NCI-H1694 treated with DMSO at 0.1 percent for 48 hours (cell line): ENCODE measurements around the gene UBE2A.

ENCODE experiments used
- DNase-seq: peaks from one replicate; lab custom pipeline; 2025; lab: John Stamatoyannopoulos, UW

UBE2A gene

DNA sequence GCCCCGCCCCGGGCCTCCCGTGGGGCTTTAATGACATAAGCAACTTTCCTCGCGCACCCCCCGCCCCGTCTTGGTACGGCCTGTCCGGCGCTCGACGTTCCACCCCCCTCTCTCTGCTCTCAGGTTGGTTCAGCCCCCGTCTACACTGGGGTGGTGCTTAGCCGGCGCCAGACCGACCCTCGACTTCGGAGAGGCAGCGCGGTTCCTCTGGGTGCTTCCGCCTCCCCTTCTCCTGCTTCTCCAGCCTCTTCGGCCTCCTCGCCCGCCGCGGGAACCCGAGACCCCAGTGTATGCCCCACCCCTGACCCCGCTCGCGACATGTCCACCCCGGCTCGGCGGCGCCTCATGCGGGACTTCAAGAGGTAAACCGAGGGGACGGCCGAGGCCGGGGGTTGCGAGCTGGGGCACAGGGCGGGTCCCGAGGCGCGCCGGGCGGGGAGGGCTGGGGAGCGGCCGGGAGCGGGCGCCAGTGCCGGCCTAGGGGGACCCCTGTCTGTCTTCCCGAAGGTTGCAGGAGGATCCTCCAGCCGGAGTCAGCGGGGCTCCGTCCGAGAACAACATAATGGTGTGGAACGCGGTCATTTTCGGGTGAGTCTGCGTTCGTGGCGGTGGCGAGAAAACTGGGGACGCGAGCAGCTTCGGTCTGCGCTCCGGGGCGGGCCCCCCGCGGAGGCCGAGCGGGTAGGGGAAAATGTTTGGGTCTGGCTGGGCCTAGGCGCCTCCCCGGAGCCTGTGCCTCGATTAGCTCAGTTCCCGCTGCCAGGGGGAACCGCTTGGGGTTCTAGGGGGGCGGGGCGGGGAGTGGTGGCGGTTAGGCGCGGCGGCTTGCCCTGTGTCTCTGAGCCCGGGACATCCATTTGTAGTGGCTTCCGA is at the start of gene UBE2A:
Gene UBE2A (plus strand): TSS at position 170 of the 873 bp plus-strand sequence. CDS start 149 bp downstream, at position 319.
- DNase-seq = peak; percentile 72

GRCh38 chrX:119529345-119530276 is 44.8 kb upstream of the UBE2A start:
- no peak for DNase-seq

DNA sequence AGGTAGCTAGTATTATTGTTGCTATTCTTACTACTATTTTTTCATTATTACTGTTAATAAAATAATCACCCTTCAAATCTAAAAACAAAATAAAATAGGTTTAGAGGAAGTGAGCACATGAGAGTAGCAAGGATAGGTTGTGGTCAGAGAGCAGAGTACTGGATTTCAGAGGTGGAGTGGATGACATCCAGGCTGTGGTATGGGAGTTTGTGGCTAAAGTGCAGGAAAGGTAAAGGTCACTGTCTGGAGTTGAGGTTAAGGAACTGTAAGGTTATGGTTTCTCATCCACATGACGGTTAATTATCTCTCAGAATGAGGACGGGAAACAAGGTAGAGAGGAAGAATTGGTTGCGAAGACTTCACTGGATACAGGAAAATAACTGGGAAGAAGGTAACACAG is 36.9 kb upstream of the UBE2A start:
- DNase-seq = no peak

DNA sequence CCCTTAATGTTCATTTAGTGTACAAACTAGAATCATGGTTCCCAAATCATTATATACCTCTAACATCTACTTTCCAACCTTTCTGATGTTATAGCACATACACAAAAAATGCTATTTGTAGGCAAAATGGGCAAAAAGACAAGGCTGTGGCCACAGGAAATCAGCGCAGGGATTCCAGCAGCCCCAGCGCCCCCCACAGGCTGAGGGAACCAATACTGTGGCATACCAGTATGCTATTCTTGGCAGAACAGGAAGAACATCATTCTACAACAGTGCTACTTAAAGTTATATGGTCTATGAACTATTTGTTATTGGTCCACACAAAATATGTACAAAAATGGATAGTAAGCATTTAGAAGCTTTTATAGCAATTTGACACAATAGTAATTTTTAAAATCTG is 34.5 kb upstream of the UBE2A start:
- no peak for DNase-seq

DNA sequence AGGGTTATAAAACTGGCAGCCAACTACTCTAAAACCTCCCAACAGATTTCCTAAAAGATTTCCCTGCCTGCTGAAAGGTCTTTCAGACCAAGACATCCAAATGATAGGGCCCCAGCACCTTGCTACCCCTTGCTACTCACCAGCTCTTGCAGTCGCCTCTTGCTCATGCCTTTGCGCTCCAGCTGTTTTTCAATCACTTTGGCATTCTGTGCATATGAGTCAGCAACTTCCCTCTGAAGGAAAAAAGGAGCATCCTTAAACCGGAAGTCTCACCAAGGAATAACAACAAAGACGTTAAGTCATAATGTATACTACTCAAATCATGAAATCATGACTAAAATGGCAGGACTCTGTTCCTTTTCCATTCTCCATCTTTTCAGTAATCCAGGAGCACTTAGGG is 33.2 kb upstream of the UBE2A start:
- no peak for DNase-seq

DNA sequence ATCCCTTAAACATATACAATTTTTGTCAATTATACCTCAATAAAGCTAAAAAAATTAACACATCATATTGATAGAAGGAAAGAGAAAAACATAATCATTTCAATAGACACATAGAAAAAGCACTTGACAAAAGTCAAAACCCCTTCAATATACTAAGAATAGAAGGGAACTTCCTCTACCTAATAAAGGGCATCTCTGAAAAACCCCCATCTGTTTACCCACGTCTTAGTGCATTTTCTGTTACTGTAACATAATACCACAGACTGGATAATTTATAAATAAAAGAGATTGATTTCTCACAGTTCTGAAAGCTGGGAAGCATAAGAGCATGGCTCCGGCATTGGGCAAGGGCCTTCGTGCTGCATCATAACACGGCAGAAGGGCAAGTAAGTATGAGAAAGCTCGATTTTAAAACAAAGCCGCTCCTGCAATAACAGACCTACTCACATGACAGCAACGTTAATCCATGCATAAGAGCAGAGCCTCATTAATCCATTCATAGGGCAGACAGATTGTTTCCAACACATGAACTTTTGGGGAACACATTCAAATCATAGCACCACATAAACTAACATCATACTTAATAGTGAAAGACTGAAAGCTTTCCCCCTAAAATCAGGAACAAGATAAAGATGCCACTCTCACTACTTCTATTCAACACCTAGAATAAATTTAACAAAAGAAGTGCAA is 24.9 kb upstream of the UBE2A start:
- DNase-seq = no peak

- DNase-seq = no peak
These were observed 21.9 kb upstream of the UBE2A start for GRCh38 chrX:119552508-119552907.

- peak; percentile 85 for DNase-seq
These were observed 9.2 kb upstream of the UBE2A start, which contains the start of gene STEEP1 for GRCh38 chrX:119565107-119565663. TSS of gene STEEP1 (minus strand) at chrX:119565409. CDS start at chrX:119565355, 54 bp downstream.

- no peak for DNase-seq
These were observed 4.0 kb upstream of the UBE2A start for GRCh38 chrX:119570351-119570835.

DNA sequence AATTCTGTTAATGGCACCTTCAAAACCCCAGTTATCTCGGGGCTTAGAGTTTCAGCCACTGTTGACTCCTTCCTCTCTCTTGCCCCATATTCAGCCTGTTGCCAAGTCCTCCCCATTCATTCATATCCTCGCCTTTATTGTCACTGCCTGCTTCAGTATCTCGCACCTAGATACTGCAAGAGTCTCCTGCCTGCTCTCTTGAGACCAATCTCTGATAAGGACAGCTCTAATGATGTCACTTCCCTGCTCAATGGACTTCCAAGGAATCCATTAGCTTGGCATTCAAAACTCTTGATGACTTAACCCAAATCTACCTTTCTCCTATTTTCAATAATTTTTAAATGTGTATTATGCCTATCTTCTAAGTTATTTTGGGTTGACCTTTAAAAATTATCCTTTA is 1.1 kb upstream of the UBE2A start:
- DNase-seq = no peak

DNA sequence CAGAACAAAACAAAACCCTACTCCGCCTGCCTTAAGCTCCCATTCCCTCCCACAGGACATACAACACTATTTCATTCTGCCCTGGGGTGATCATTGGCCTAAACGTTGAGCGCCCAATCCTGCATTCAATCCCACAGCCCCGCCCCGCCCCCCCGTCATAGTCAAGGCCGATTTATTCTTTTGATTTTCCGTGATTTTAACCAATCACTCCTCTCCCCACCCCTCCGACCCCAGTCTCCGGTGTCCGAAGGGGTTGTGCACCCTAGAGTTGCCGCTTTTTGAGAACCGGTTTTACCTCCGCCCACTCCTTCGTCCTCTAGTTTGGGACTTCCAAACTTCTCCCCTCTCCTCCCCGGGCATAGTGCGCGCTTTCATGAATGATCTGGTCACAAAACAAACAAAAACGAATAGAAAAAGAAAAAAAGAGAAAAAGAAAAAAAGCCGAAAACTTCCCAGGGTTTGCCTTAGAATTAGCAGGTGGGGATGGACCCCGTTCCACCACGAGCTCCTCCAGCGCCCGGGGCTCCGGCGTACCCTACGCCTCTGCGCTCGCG is 446 bp upstream of the UBE2A start:
- no peak for DNase-seq

DNA sequence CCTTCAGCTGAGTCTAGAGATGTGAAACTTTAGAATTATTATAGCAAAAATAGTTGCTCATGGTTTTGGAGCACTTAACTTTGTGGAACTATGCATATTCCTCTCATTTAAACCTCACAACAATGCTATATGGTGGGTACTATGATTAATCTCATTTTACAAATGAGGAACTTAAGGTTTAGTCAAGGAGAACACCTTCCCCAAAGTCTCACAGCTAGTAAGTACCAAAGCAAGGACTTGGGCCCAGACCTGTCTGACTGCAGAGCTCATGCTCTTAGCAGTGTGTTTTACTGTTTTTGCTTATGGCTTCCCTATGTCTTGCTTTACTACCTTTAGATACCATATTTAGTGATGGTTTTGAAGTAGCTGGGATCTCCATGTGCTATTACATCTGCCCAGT is 5.1 kb downstream of the UBE2A start:
- no peak for DNase-seq

- DNase-seq = no peak
These were observed 9.2 kb downstream of the UBE2A start for GRCh38 chrX:119583431-119584059.

DNA sequence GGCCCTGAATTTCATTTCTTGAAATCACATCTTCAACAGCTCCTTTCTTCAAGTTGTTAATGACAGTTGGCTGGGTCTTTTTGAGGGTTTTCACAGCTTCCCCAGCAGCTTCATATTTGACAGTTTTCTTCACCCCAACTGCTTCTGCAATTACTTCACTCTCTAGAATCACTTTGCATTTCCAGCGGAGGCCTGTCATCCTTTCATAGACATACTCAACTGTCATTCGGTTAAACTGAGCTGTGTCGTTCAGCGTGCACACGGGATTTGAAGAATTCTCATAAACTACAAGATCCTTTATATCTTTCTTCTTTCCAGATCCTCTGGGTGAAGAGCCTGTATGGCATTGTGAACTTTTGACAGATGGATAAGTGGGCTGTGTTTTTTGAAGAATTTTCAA is 15.4 kb downstream of the UBE2A start:
- no peak for DNase-seq

DNA sequence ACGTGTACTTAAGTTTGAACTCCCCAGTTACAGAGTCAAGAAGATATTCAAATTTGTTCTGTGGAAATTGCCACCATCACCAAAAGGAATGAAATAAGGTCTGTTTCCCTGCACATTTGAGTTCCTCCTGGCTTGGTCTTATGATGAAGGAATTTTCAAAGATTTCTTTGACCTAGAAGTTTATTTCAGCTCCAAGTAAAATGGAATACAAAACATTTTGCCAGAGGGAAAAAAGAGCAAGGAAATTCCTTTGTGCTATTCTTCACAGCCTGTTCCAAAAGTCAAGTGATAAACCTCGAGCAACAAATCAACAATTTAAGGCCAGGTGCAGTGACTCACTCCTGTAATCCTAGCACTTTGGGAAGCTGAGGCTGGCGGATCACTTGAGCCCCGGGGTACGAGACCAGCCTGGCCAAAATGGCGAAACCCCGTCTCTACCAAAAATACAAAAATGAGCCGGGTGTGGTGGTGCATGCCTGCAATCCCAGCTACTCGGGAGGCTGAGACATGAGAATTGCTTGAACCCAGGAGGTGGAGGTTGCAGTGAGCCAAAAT is 28.4 kb downstream of the UBE2A start:
- no peak for DNase-seq

- DNase-seq = no peak
These were observed 30.6 kb downstream of the UBE2A start for GRCh38 chrX:119604766-119605463.

GRCh38 chrX:119605464-119606279 is 31.3 kb downstream of the UBE2A start:
- no peak for DNase-seq

DNA sequence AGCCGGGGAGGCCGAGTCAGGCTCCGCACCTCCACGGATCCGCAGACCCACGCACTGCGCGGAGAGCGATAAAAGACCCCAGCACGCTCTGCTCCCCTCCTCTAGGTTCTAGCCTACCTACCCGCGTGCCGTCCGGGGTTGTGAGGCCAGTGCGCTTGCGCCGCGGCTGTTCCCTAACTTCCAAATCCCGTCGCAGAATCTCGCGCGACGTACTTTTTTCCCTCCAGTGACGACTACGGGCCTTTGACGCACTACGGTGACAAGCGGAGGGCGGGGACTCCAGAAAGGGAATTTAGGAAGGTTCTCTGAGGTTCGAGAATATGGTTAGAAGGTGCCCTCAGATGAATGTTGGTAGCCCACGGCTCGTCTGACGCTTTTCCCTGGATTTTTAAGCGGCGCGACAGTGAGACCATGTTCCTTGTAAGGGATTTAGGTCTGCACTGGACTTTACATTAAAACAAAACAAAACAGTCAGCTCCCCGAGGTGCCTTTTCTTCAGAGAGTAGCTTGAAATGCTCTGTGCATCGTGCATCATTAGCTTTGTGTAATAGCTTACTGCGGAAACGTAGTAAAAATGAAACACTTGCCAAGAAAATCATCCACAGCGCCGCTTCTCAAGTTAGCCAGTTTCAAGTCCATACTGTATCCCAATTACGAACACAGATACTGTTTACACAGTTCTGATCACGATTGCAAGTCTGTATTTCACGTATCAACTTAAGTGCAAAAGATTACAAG is 32.1 kb downstream of the UBE2A start, which contains the start of gene NKRF:
Gene NKRF (minus strand): TSS at position 145 of the 738 bp plus-strand sequence.
- peak; percentile 80 for DNase-seq
